ENCODE data around the gene CAMK2B.

CAMK2B gene

GRCh38 chr7:44272981-44273380 lies 52.4 kb downstream of the CAMK2B start:
- DNase-seq: no peak

GRCh38 chr7:44272456-44272855 lies 52.9 kb downstream of the CAMK2B start:
- no peak for DNase-seq

GRCh38 chr7:44269943-44270493 lies 55.4 kb downstream of the CAMK2B start:
- DNase-seq: no peak

GRCh38 chr7:44269417-44269816 lies 56.0 kb downstream of the CAMK2B start:
- DNase-seq: no peak

GRCh38 chr7:44268671-44269070 lies 56.7 kb downstream of the CAMK2B start:
- no peak for DNase-seq

GRCh38 chr7:44267719-44268421 lies 57.5 kb downstream of the CAMK2B start:
- no peak for DNase-seq

- DNase-seq: no peak
These were observed 58.2 kb downstream of the CAMK2B start for GRCh38 chr7:44267178-44267577.

GRCh38 chr7:44266526-44266925 lies 58.9 kb downstream of the CAMK2B start:
- DNase-seq: no peak

- DNase-seq: no peak
These were observed 59.7 kb downstream of the CAMK2B start for GRCh38 chr7:44265728-44266127.

GRCh38 chr7:44264221-44264931 lies 61.0 kb downstream of the CAMK2B start:
- no peak for DNase-seq

- no peak for DNase-seq
These were observed 61.9 kb downstream of the CAMK2B start for GRCh38 chr7:44263326-44264082.

GRCh38 chr7:44262031-44262430 lies 63.4 kb downstream of the CAMK2B start:
- DNase-seq: no peak

GRCh38 chr7:44261240-44261639 lies 64.2 kb downstream of the CAMK2B start:
- no peak for DNase-seq

- peak; percentile 96 for DNase-seq
These were observed 65.6 kb downstream of the CAMK2B start for GRCh38 chr7:44259547-44260457.

GRCh38 chr7:44258865-44259546 lies 66.4 kb downstream of the CAMK2B start:
- DNase-seq: no peak

GRCh38 chr7:44258423-44258760 lies 67.0 kb downstream of the CAMK2B start:
- DNase-seq: no peak

GRCh38 chr7:44257618-44258422 lies 67.6 kb downstream of the CAMK2B start:
- peak; percentile 94 for DNase-seq

GRCh38 chr7:44257213-44257612 lies 68.2 kb downstream of the CAMK2B start:
- DNase-seq: no peak

- DNase-seq: no peak
These were observed 68.9 kb downstream of the CAMK2B start for GRCh38 chr7:44256459-44256858.

- no peak for DNase-seq
These were observed 73.5 kb downstream of the CAMK2B start for GRCh38 chr7:44251881-44252280.

GRCh38 chr7:44251269-44251668 lies 74.1 kb downstream of the CAMK2B start:
- DNase-seq: no peak

Data from HCEC 1CT (cell line).